K562 (cell line): ENCODE results near the gene EHBP1L1. TPM values are rescaled to one million over a fixed set of nuclear protein-coding genes. Genes with fewer than 3 reads are reported as not detected.
A peak's percentile ranks its signal among the peaks of the same experiment; 100 is the strongest.

ENCODE experiments used
- AFF1 ChIP-seq, 2 experiments: fragments of 450-650 bp; IDR thresholded peaks; 2 replicates each; pipeline ENCODE4 v1.6.1; 2018; ENCODE audit warnings: mild to moderate bottlenecking in 2 of 2, low read depth in 1 of 2; ENCODE audit not compliant: partially characterized antibody in 2 of 2
- CHD1 ChIP-seq: fragments of 200-600 bp; sonication (generic); IDR thresholded peaks from one replicate; pipeline ENCODE4 v1.6.1; 2012; ENCODE audit warnings: mild to moderate bottlenecking, moderate library complexity, low read length, inconsistent platforms
- GATAD2B ChIP-seq: fragments of 450-650 bp; IDR thresholded peaks from 2 replicates; pipeline ENCODE4 v1.6.1; 2017; ENCODE audit warnings: mild to moderate bottlenecking, borderline replicate concordance
- KLF10 ChIP-seq: fragments of 250-450 bp; sonication (Bioruptor Pico); IDR thresholded peaks from 2 replicates; pipeline ENCODE4 v1.6.1; 2021; ENCODE audit warnings: matching md5 sums
- MTA2 ChIP-seq: fragments of 450-650 bp; IDR thresholded peaks from 2 replicates; pipeline ENCODE4 v1.6.1; 2016; ENCODE audit warnings: low read depth
- PRDM10 ChIP-seq: fragments of 450-650 bp; IDR thresholded peaks from 2 replicates; pipeline ENCODE4 v1.6.1; 2018; ENCODE audit not compliant: partially characterized antibody
- RHOXF2B ChIP-seq: fragments of 250-450 bp; sonication (Bioruptor Pico); conservative IDR thresholded peaks from 2 replicates; pipeline ENCODE4 v1.5.1; 2021
- SRSF7 ChIP-seq: fragments of 200-400 bp; formaldehyde crosslinking; optimal IDR thresholded peaks from 2 replicates; pipeline ENCODE3; 2017; ENCODE audit warnings: mild to moderate bottlenecking, low read depth, low read length
- TARDBP ChIP-seq: fragments of 450-650 bp; IDR thresholded peaks from 2 replicates; pipeline ENCODE4 v1.6.1; 2016
- ZFP36 ChIP-seq: fragments of 150-350 bp; IDR thresholded peaks from 2 replicates; pipeline ENCODE4 v1.6.1; 2018; ENCODE audit warnings: low read length, low read depth; ENCODE audit not compliant: partially characterized antibody
- ZNF586 ChIP-seq: fragments of 450-650 bp; formaldehyde crosslinking; conservative IDR thresholded peaks from 2 replicates; pipeline ENCODE4 v1.4.0; 2020; ENCODE audit warnings: mild to moderate bottlenecking, moderate library complexity
- polyA plus RNA-seq, 8 experiments: library from polyadenylated mRNA; depleted of rRNA in 4 of 8; stranded (reverse) in 5 of 8; unstranded in 3 of 8; fragments of >200 nt; fragmentation: Nextera tagmentation in 2 of 8; fragmentation: Illumina TruSeq in 1 of 8; extraction: Ambion mirVana in 2 of 8; extraction: Trizol in 1 of 8; gene quantifications; 2 replicates each; pipeline versions ENCODE4 v1.2.1 to v1.2.3, GENCODE V29; 2011 to 2014; ENCODE audit warnings: inconsistent platforms in 1 of 8, missing spikeins in 1 of 8
- total RNA-seq, 7 experiments: library from RNA; depleted of rRNA in 6 of 7; stranded (reverse); fragments of >200 nt in 6 of 7; fragmentation: Illumina TruSeq in 2 of 7; extraction: Trizol in 2 of 7; gene quantifications; 2 replicates each; pipeline versions ENCODE4 v1.2.1 to v1.2.3, GENCODE V29; 2011 to 2021; ENCODE audit warnings: low replicate concordance in 1 of 7
- TF ChIP-seq, protein P1 (sequence below), 3 experiments: fragments of 200-800 bp in 1 of 3; fragments of 250-450 bp in 1 of 3; fragments of 450-650 bp in 1 of 3; sonication (Bioruptor Pico) in 1 of 3; sonication (Bioruptor generic) in 1 of 3; formaldehyde crosslinking in 1 of 3; IDR thresholded peaks; 2 replicates each; pipeline versions ENCODE4 v1.6.1 to v1.8.0; 2016 to 2022; ENCODE audit warnings: mild to moderate bottlenecking in 2 of 3, missing genetic modification characterization in 2 of 3, missing compliant biosample characterization in 1 of 3, moderate library complexity in 1 of 3
- TF ChIP-seq, protein P2 (sequence below): fragments of 450-650 bp; formaldehyde crosslinking; IDR thresholded peaks from 2 replicates; pipeline ENCODE4 v1.4.0; 2020; ENCODE audit warnings: mild to moderate bottlenecking, moderate library complexity

Gene EHBP1L1
- total and polyA plus RNA-seq, 9 of the 15 experiments (the other 6 are each of a cell fraction or from before 2014, with no cell fraction given), result 0.03 to 87.1 (median 26.3) TPM

DNA sequence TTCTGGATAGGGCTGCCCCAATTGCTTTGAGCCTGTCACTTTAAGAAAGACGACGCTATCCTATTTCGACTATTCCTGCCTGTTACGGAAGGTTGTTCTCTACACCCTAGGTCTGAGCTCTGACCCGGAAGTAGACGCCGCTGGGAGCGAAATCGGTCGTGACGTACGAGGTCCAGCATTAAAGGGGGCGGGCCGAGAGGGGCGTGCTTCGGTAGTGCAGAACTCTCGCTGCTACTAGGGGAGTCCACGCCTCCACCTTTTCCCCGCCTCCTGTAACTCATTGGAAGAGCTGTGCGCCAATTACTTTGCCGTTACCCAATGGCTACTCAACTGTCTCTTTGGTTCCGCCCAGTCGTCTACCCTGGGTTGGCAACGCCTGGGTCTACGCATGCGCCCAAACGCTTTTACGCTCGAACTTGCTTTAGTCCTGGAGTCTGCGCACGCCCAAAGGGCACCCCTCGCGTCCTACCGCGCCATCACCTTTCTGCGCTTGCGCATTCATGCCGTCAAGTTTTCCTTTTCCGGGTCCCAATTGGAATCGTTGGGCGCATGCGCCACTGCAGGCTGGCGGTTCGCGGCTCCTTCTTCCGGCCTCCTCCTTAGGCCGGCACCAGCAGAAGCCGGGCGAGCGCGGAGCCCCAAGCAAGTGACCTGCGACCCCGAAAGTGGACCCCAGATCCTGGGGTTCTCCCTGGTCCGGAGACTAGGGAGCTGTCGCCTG, 39.5 kb downstream of the EHBP1L1 start, which contains the start of gene PCNX3 (continued):
- TF ChIP-seq, protein P1, sequence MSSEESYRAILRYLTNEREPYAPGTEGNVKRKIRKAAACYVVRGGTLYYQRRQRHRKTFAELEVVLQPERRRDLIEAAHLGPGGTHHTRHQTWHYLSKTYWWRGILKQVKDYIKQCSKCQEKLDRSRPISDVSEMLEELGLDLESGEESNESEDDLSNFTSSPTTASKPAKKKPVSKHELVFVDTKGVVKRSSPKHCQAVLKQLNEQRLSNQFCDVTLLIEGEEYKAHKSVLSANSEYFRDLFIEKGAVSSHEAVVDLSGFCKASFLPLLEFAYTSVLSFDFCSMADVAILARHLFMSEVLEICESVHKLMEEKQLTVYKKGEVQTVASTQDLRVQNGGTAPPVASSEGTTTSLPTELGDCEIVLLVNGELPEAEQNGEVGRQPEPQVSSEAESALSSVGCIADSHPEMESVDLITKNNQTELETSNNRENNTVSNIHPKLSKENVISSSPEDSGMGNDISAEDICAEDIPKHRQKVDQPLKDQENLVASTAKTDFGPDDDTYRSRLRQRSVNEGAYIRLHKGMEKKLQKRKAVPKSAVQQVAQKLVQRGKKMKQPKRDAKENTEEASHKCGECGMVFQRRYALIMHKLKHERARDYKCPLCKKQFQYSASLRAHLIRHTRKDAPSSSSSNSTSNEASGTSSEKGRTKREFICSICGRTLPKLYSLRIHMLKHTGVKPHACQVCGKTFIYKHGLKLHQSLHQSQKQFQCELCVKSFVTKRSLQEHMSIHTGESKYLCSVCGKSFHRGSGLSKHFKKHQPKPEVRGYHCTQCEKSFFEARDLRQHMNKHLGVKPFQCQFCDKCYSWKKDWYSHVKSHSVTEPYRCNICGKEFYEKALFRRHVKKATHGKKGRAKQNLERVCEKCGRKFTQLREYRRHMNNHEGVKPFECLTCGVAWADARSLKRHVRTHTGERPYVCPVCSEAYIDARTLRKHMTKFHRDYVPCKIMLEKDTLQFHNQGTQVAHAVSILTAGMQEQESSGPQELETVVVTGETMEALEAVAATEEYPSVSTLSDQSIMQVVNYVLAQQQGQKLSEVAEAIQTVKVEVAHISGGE (CRISPR knock-in tag; IDR thresholded peaks at IDR 0.05), result peak in 1 of 3 experiments; percentile 79; a peak in 1 of 6 replicates
- no peak for TF ChIP-seq GATAD2B
- no peak for TF ChIP-seq TARDBP
- no peak for TF ChIP-seq KLF10 (CRISPR knock-in tag)
- no peak for TF ChIP-seq CHD1
- TF ChIP-seq ZFP36, result no peak
- peak; percentile 84 for TF ChIP-seq MTA2
- no peak for TF ChIP-seq RHOXF2B
- no peak for TF ChIP-seq AFF1 (IDR thresholded peaks at IDR 0.05; ENCODE audit: low read depth in 1 of 2, partially characterized antibody in 2 of 2)
- TF ChIP-seq PRDM10, result peak; percentile 71
- no peak for TF ChIP-seq ZNF586
- TF ChIP-seq, protein P2, sequence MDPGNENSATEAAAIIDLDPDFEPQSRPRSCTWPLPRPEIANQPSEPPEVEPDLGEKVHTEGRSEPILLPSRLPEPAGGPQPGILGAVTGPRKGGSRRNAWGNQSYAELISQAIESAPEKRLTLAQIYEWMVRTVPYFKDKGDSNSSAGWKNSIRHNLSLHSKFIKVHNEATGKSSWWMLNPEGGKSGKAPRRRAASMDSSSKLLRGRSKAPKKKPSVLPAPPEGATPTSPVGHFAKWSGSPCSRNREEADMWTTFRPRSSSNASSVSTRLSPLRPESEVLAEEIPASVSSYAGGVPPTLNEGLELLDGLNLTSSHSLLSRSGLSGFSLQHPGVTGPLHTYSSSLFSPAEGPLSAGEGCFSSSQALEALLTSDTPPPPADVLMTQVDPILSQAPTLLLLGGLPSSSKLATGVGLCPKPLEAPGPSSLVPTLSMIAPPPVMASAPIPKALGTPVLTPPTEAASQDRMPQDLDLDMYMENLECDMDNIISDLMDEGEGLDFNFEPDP, result 0 out of 2 replicates have a peak, but pooled peaks have one; percentile 43
- TF ChIP-seq SRSF7, result no peak
